Ectodermal cell (in vitro differentiated cells): ENCODE data around the gene RAB30.
"Not testable (repeated sequence)": the region's sequence is repeated elsewhere in the genome, so short reads cannot be mapped to it uniquely, and the experiment has no call there.

Experiments used
- H3K27ac ChIP-seq: 2 replicates; pipeline ENCODE4 v1.7.0; 2013; ENCODE audit warnings: mild to moderate bottlenecking, low read depth, low read length; ENCODE audit not compliant: insufficient read depth, poor library complexity, severe bottlenecking
- H3K27me3 ChIP-seq: 2 replicates; pipeline ENCODE4 v1.7.0; 2013; ENCODE audit warnings: mild to moderate bottlenecking, low read length; ENCODE audit not compliant: insufficient read depth, control insufficient read depth, poor library complexity, severe bottlenecking
- H3K36me3 ChIP-seq: one replicate; pipeline ENCODE4 v1.7.0; 2013; ENCODE audit warnings: low read length; ENCODE audit not compliant: control insufficient read depth, insufficient read depth
- H3K4me1 ChIP-seq: one replicate; pipeline ENCODE4 v1.7.0; 2013; ENCODE audit warnings: low read length; ENCODE audit not compliant: control insufficient read depth, insufficient read depth
- H3K4me3 ChIP-seq: 2 replicates; pipeline ENCODE4 v1.7.0; 2013; ENCODE audit warnings: low read depth, low read length, control low read depth; ENCODE audit not compliant: insufficient read depth
- H3K9me3 ChIP-seq: 2 replicates; pipeline ENCODE4 v1.7.0; 2013; ENCODE audit warnings: mild to moderate bottlenecking, low read length, moderate library complexity; ENCODE audit not compliant: control insufficient read depth
- WGBS, 2 experiments: methylation state at CpG; one replicate each; pipeline ENCODE4 v1.1.7; 2013; ENCODE audit warnings: missing lambda C conversion rate in 2 of 2; 5-methylcytosine and 5-hydroxymethylcytosine counted together

RAB30 gene

GRCh38 chr11:82955736-82956453 is 115.8 kb downstream of the RAB30 start:
- H3K4me3 ChIP-seq, H3K27ac ChIP-seq, H3K9me3 ChIP-seq, H3K36me3 ChIP-seq, H3K27me3 ChIP-seq, H3K4me1 ChIP-seq: not testable (repeated sequence)
- 54 to 63% methylated on average over 9 of the region's 9 CpGs for WGBS, 2 experiments

GRCh38 chr11:82950502-82950901 is 121.2 kb downstream of the RAB30 start:
- not testable (repeated sequence) for H3K9me3 ChIP-seq, H3K36me3 ChIP-seq, H3K4me1 ChIP-seq, H3K4me3 ChIP-seq, H3K27ac ChIP-seq, H3K27me3 ChIP-seq
- 100% methylated on average over 2 of the region's 2 CpGs; no CpG with 5 or more reads in 1 of the 2 experiments for WGBS, 2 experiments

GRCh38 chr11:82949352-82949751 is 122.3 kb downstream of the RAB30 start:
- no peaks in the 10 kb centered on the region for H3K4me1 ChIP-seq
- H3K27me3 ChIP-seq = no peaks in the 10 kb centered on the region
- H3K36me3 ChIP-seq = no peaks in the 10 kb centered on the region
- no peaks in the 10 kb centered on the region for H3K9me3 ChIP-seq
- no peak overlapping the region for H3K27ac ChIP-seq
- no peak overlapping the region for H3K4me3 ChIP-seq

DNA sequence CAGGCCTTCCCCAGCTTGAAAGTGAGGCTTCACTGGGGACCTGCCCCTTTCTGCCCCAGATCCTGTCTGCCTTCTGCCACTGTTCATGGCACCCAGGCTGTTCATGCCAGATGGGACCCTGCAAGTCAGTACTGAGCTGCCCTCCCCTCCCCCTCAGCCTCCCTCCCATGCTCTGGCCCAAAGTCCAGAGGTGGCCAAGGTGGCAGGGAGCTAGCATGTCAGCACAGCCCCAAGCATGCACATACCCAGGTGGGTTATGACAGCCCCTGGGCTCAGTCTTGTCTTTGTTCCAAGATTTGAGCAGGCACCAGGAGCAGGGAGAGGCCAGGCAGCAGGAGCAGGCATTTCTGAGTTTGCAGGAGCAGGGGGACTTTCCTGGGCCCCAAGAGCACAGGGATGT is 126.0 kb downstream of the RAB30 start:
- H3K27me3 ChIP-seq = no peaks in the 10 kb centered on the region
- H3K4me3 ChIP-seq = no peak overlapping the region
- H3K9me3 ChIP-seq = no peaks in the 10 kb centered on the region
- H3K27ac ChIP-seq = no peak overlapping the region
- no peaks in the 10 kb centered on the region for H3K36me3 ChIP-seq
- H3K4me1 ChIP-seq = no peaks in the 10 kb centered on the region

DNA sequence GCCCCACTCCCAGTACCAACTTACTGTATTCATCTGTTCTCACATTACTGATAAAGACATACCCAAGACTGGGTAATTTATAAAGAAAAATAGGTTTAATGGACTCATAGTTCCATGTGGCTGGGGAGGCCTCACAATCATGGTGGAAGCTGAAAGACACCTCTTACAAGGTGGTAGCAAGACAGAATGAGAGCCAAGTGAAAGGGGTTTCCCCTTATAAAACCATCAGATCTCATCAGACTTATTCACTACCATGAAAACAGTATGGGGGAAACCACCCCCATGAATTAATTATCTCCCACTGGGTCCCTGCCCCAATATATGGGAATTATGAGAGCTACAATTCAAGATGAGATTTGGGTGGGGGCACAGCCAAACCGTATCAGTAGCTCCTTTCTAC is 126.7 kb downstream of the RAB30 start:
- not testable (repeated sequence) for H3K27ac ChIP-seq, H3K27me3 ChIP-seq, H3K4me1 ChIP-seq, H3K4me3 ChIP-seq, H3K9me3 ChIP-seq, H3K36me3 ChIP-seq
- WGBS, 2 experiments = 89 to 93% methylated on average over 1 of the region's 1 CpG

DNA sequence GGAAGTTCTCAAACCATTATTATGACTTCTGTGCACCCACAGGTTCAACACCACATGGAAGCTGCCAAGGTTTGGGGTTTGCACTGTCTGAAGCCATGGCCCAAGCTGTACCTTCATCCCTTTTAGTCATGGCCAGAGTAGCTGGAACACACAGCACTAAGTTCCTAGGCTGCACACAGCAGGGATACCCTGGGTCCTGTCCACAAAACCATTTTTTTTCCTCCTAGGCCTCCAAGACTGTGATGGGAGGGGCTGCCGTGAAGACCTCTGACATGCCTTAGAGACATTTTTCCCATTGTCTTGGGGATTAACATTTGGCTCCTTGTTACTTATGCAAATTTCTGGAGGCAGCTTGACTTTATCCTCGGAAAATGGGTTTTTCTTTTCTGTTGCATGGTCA is 127.5 kb downstream of the RAB30 start:
- 62 to 76% methylated on average over 2 of the region's 2 CpGs for WGBS, 2 experiments
- no peak overlapping the region for H3K4me3 ChIP-seq
- no peak overlapping the region for H3K27ac ChIP-seq
- no peaks in the 10 kb centered on the region for H3K9me3 ChIP-seq
- no peaks in the 10 kb centered on the region for H3K4me1 ChIP-seq
- no peaks in the 10 kb centered on the region for H3K36me3 ChIP-seq
- H3K27me3 ChIP-seq = no peaks in the 10 kb centered on the region

DNA sequence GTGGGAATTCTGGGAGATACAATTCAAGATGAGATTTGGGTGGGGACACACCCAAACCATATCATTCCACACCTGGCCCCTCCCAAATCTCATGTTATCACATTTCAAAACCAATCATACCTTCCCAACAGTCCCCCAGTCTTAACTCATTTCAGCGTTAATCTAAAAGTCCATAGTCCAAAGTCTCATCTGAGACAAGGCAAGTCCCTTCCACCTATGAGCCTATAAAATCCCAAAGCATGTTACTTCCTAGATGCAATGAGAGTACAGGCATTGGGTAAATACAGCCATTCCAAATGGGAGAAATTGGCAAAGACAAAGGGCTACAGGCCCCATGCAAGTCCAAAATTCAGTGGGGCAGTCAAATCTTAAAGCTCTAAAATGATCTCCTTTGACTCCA is 128.3 kb downstream of the RAB30 start:
- H3K4me3 ChIP-seq, H3K27ac ChIP-seq, H3K27me3 ChIP-seq, H3K4me1 ChIP-seq, H3K9me3 ChIP-seq, H3K36me3 ChIP-seq: not testable (repeated sequence)
- WGBS, 2 experiments = 79 to 100% methylated on average over 1 of the region's 1 CpG

GRCh38 chr11:82942376-82942775 is 129.3 kb downstream of the RAB30 start:
- Histone ChIP-seq H3K4me3 (no peak overlapping the region), H3K36me3 (no peaks in the 10 kb centered on the region), H3K27me3 (no peaks in the 10 kb centered on the region), H3K9me3 (no peaks in the 10 kb centered on the region), H3K4me1 (no peaks in the 10 kb centered on the region), H3K27ac (no peak overlapping the region)
- WGBS, 2 experiments = 95% methylated on average over 2 of the region's 2 CpGs

- Histone ChIP-seq H3K4me1 (no peaks in the 10 kb centered on the region), H3K27ac (no peak overlapping the region)
- 90 to 98% methylated on average over 2 of the region's 2 CpGs for WGBS, 2 experiments
Measured at GRCh38 chr11:82939456-82939855, 132.2 kb downstream of the RAB30 start.

GRCh38 chr11:82937554-82937953 is 134.1 kb downstream of the RAB30 start:
- Histone ChIP-seq H3K4me3 (no peak overlapping the region), H3K36me3 (peaks cover 4% of the 10 kb centered on the region), H3K27me3 (no peaks in the 10 kb centered on the region), H3K9me3 (no peaks in the 10 kb centered on the region), H3K4me1 (no peaks in the 10 kb centered on the region), H3K27ac (no peak overlapping the region)
- 93 to 95% methylated on average over 2 of the region's 2 CpGs for whole genome bisulfite sequencing, 2 experiments

More at GRCh38 chr11:82939456-82939855, 132.2 kb downstream of the RAB30 start:
- H3K36me3 ChIP-seq = peaks cover 4% of the 10 kb centered on the region
- no peaks in the 10 kb centered on the region for H3K27me3 ChIP-seq
- H3K9me3 ChIP-seq = no peaks in the 10 kb centered on the region
- no peak overlapping the region for H3K4me3 ChIP-seq

DNA sequence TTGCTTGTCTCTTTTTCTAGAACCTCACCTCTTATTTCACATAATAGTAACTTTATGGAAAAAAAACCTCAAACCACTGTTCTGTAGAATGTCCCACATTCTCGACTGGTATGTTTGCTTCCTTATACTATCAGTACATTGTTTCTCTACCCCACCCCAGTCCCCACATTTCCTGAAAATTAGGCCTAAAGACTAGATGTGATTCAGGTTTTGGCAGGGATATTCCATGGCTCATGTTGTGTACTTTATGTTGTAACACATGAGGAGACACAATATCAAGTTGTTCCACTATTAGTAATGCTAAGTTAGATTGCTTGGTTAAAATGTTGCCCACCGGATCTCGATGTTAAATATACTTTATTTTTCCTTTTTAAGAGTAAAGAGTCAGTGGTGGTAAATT is 135.4 kb downstream of the RAB30 start:
- Histone ChIP-seq H3K9me3 (no peaks in the 10 kb centered on the region), H3K27ac (no peak overlapping the region), H3K4me3 (no peak overlapping the region), H3K36me3 (peaks cover 11% of the 10 kb centered on the region), H3K4me1 (no peaks in the 10 kb centered on the region), H3K27me3 (no peaks in the 10 kb centered on the region)
- 80 to 89% methylated on average over 1 to 3 of the region's 3 CpGs for WGBS, 2 experiments
